ENCODE measurements around the gene CIAO2B.

The CIAO2B gene

DNA sequence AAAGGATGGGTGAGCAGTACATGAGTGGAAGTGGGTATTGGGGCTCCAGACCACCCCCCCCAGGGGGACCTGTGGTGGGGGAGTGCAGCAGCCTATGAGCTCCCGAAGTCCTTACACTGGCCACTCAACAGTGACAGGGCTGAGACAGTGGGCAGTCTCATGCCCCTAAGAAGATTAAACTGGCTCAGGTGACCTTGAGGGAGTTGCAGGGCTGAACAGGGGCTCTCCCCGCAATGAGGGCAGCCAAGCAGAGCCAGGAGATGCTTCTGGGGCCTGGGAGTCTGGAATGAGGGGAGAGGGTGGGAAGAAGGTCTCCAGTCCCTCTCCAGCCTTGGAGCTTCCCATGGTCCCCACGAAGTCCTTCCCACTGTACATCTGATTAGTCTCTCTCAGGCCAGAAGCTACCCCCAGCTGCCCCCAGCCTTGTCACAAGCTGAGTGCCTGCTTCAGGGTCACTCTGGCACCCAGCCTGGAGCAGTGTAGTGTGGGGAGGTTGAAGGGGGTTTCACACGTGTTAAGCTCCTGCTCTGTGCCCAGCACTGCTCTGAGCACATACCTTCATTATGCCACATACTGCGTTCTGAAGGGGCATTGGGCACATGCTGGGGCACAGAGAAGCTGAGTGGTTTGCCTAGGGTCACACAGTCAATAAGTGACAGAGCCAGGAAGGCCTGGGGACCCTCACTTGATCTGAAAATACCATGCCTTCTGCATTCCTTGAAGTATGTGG lies 14.5 kb downstream of the CIAO2B start:
- DNase-seq, result no peak

DNA sequence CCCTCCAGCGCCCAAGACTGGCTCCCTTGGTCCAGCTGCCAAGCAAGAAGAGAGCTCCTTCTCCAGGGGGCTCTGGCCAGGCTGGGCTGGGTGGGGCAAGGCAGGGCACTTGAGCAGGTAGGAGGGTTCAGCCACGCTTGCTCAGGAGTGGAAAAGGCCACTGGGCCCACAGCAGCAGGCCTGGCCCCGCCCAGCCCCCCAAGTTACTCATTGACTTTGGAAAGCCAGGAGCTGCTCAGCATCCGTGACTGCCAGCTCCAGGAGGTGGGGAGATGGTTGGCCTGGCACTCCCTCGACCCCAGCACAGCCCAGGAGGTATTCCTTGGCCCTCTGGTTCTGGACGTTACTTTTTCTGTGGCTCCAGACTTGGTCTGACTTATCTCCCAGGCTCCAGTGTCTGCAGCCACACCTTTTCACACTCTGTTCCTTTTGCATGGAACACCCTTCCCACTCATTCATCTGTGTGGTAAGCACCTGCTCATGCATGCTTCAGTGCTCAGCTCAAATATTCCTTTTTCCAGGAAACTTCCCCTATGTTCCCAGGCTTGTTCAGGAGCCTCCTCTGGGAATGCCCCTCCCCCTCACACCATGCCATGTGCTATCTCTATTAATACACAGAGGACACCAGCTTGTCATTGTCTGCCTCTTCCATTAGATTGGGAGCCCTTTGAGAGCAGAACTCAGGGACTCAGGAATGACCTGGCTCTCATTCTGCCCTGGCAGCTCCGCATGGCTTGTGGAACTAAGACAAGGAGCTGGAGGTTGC lies 15.2 kb downstream of the CIAO2B start, which contains the start of gene CDH16:
TSS of gene CDH16 (minus strand) at position 83 of the 766 bp plus-strand sequence. CDS start 820 bp downstream, outside the sequence.
- no peak for DNase-seq

DNA sequence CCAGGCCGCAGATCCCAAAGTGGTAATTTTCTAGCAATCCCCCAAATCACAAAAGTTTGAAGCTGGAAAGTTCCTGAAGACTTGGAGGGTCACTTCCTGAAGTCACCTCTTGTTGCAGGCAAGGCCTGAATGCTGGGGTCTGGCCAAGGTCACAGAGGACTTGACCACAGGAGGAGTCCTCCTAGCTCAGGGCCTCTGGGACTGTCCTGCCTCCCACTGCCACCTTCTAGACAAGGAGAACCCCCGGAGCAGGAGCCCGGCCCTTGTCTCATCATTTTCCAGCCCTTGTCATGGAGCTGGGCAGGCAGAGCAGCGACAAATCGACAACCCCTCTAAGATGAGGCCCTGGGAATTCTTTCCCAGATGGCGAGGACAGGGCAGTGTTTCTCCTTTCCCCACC lies 15.8 kb downstream of the CIAO2B start:
- DNase-seq, result no peak

DNA sequence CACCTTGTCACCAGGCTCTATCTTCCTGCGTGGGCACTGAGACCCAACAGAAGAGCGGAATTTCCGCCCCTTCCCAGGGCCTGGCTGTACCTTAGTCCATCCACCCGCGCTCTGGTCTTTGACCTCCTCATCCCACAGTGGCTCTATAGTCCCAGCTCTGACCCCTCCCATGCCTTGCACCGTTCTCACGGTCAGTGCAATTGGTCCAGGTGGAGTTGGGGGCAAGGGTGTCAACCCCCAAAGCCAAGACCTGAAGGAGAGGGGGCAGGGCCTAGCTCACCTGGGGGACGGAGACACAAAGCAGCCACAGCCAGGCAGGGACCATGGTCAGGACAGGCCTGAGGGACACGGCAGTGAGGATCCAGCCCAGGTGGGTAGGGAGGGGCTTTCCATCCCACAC lies 16.5 kb downstream of the CIAO2B start:
- no peak for DNase-seq

DNA sequence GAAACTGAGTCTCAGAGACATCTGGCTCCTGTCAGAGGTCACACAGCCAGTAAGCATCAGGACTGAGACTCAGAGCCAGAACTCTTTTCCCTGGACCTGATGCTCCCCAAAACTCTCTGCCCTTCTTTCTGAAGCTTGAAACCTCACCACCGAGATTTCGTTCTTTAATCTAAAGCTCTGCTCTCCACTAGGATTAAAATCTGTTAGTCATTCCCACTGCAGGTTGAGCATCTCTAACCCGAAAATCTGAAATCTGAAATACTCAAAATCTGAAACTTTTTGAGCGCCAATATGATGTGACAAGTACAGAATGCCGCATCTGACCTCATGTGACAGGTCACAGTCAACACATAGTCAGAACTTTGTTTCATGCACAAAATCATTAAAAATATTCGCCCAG lies 17.7 kb downstream of the CIAO2B start:
- no peak for DNase-seq

DNA sequence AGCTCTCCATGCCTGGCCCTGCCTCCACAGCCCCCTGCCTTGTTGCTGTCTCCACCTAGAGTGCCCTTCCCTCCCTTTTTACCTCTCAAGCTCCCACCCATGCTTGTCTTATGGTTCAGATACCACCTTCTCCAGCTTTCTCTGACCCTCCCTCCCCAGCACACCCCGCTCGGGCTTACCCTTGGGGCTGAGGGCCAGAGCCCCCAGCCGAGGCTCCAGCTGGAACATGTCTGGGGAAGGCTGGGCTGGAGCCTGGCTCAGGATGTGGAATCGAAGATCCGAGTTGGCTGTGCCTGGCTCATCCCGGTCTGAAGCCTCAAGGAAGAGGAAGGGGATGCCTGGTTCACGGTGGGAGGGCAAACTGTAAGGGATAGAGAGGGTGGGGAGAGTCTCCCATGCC lies 19.2 kb downstream of the CIAO2B start:
- no peak for DNase-seq

DNA sequence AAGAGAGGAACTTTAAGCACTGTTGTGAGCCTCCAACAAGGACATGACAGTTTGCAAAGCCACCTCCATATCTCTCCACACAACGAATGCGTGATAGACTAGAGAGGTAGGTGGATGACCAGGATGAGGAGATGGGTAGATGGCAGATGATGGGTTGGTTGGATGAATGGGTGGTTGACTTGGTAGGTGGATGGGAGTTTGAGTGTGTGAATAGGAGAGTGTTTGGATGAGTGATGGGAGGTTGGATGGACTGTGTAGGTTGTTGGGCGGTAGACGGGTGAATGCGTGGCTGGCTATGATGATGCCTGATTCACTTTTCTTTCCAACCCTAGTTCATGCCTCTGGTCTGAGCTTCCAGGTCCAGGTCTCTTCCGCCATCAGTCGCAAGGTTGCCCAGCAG lies 19.7 kb downstream of the CIAO2B start:
- no peak for DNase-seq

DNA sequence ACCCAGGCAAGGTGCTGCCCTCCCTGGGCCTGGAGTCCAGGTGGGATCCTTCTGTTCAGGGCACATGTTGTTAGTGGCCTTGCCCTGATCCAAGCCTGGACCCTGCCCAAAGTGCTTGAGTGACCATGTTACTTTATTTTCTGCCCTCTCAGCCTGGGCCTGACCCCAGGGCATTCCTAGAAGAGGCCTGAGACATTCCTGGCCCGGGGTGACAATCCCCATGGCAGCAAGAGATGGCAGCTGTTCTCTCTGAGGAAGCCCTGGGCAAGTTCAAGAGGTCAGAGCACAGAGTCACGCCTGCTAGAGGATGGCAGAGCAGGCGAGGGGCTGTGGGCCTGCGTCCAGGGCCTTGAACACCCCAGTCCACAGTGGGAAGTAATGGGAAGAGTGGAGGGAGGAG lies 20.5 kb downstream of the CIAO2B start:
- no peak for DNase-seq

DNA sequence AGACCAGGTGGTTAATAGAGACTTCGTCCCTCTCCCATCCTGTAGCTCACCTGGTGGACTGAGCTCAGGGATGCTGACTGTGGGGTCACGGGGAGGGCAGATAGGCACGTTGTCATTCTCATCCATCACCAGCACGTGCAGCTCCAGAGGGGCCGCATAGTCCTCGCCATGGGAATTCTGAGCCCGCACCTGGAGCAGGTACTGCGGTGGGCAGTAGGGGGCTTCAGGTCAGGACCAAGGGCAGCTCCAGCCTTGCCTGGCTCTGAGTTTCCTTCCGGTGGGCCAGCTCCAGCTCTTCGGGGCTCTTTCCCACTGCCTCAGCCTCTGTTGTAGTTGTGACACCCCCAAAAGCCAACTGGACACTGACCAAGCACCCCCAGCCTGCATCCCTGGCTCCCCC lies 21.1 kb downstream of the CIAO2B start:
- no peak for DNase-seq

DNA sequence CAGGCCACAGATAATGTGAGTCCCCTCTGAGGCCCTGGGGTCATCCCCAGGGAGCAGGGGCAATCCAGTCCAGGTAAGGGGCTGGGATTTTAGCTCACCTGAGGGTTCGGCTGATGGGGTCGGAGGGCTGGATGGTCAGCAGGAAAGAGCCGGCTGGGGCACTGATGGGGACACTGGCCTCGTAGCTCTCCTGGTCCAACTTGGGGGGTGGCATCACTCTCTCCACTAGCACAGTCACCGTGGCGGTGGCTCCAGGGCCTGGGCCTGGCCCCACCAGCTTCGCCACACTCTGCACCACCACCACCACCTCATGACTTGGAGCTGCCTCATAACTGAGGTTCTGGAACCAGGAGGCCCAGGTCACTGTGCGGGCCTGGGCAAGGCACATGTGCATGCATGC lies 22.4 kb downstream of the CIAO2B start:
- no peak for DNase-seq

DNA sequence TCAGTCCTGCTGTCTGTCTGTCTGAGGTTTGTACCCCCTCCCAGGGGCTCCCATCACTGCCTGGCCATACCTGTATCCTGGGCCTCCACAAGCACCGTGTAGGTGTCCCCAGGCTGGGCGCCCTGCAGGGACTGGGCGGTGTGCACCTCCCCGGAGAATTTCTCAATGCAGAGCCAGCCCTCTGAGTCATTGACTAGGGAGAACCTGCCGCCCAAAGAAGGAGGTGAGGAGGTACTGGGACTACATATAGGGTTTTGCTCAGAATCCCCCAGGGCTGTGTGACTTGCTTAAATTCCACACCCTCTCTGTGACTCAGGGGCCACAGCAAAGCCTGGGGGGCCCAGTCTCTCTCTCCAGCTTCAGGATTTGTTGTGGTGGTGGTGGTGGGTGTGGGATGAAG lies 23.1 kb downstream of the CIAO2B start:
- DNase-seq, result no peak

DNA sequence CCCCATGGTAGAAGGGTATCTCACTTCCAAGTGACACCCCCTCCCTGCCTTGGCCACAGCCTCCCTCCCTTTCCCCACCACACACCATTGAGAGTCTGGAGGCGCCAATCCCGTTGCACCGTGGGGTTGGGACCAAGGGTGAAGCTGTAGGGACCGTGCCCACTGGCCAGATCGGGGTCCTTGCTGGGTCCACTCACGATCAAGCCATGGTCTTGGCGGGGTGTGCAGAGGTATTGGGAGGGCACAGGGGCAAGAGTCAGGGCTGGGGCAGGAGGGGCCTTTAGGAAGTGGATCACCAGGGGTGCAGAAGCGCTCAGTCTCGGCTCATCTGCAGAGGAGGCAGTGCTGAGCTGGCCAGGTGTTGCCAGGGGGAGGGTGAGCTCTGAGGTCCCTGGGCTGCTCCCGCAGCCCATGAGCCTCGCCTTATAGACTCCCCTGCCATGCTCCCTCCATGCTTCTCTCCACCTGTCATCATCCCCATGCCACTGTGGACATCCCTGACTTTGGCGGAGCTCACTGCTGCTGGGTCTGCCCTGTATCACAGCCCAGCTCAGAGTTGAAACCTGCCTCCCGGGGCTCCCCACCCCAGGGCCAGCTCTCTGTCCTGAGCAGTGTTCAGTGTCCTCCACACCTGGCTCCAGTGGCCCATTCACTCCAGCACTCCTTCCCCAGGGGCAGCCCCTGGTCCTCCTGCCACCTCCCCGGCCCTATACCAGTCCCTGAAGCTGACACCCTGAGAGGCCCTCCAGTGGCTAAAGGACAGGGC lies 23.8 kb downstream of the CIAO2B start:
- DNase-seq, result no peak

DNA sequence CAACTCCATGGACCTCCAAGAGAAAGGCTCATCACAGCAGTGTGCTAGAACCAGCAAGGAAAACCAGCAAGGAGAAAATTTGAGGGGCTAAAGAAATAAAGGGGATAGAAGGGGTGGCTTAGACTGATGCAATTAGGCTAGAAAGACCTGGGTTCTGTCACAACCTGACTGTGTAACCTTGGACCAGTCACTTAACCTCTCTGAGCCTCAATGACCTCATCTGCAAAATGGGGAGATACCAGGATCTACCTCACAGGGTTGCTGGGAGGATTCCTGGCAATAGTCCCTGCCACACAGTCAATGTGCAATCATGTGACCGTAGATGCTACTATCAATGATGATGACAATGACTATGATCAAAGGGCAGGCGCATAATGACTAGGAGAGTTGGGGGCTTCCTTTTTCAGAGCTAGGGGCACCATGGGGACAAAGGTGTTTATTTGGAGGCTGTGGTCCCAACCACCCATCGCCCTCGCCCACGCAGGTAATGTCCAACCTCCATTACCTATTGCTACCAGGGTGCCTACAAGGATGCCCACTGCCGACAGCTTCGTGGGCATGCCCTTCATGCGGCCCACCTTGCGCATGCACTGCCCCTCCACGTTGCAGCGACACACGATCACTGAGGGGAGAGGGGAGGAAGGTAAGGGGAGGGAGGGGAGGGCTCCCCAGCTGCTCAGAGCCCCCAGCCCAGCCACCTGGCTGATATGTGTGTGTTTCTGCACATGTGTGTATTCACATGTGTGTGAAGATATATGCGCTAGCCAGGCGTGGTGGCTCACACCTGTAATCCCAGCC lies 25.2 kb downstream of the CIAO2B start:
- no peak for DNase-seq

DNA sequence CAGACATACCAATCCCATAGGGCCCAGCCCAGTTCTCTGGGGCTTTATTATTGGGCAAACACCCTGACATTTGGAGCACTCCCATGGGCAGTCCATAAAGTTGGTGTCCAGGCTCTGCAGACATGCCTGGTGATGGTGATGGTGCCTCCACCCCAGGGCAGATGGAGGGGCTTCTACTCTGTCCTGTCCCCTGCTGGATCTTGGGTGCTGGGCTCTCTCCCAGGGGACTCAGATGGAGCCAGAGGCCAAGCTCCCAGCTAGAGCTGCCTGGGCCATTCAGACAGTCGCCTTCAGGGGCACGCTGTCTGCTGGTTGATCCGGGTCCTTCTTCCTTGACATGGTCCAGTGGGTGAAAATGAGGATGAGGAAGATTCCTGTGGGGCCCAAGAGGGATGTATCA lies 26.1 kb downstream of the CIAO2B start:
- no peak for DNase-seq

DNA sequence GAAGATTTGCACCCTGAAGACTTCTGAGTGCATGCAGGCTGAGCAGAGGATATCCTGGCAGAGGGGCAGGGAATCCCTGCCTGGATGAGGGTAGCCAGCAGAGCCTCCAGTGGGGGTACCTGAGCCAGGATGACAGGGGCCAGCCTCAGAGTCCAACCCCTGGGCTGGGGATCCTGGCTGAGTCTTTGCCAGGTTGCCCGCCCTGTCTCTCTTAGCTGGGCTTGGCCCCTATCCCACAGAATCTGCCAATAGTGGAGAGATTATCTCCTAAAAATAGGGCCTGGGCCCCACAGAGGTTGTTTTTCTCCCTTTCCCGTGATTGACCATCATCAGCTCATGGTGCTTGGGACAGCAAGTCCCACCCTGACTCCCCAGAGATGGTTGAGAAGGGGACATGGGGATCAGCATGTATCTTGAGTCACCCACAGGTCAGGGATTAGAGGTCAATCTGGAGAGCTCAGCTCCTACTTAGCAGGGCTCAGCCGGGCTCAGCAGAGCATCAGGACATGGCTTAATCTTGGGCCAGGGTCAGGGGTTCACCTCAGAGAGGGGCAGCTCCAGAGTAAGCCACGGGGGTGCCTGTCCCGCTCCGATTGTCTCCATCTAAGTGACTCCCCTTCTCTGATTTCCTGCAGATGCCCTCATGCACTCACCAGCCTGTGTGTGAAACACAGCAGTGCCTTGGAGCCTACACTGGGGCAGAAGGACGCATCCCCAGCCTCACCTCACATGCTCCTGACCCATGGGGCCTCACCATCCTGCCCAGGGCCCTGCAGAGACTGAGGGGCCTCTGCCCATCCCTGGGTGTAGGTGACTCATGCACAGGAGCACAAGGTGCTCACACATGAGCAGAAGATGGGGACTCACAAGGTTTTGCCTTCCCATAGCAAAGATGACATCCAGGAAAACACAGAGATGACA lies 27.0 kb downstream of the CIAO2B start:
- DNase-seq, result no peak

DNA sequence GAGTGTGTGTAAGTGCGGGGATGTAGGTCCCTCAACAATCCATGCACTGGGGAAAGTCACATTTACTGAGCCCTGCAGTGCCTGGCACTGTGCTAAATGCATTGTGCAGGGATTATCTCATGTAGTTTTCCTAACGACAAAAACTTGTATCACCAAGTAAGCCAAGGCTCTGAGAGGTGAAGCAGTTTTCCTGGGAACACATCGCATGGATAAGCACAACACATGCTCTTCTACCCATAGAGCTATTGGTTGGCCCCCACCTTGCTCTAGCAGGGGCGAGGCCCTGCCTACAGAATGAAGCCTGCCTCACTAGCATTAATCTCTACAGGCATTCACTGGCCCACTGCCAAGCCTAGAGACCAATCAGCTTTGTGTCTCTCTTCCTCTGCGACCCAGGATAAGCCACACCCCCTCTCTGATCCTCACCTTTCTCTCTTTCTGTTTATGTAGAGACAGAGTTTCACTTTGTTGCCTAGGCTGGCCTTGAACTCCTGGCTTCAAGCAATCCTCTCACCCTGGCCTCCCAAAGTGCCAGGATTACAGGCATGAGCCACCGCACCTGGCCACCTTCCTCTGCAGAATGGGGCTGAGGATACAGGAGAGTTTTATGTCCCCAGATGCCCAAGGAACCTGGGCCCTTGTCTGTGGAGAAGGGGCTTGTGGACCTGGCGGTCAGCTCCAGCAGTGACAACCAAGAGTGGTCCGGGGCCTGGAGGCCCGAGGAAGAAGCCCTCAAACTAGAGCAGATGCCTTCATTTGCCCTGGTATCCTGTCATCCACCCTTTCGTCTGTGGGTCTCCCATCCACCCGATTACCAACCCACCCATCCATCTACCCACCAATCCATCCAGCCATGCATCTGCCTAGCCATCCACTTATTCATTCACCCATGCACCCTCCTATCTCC lies 28.3 kb downstream of the CIAO2B start:
- DNase-seq, result no peak

DNA sequence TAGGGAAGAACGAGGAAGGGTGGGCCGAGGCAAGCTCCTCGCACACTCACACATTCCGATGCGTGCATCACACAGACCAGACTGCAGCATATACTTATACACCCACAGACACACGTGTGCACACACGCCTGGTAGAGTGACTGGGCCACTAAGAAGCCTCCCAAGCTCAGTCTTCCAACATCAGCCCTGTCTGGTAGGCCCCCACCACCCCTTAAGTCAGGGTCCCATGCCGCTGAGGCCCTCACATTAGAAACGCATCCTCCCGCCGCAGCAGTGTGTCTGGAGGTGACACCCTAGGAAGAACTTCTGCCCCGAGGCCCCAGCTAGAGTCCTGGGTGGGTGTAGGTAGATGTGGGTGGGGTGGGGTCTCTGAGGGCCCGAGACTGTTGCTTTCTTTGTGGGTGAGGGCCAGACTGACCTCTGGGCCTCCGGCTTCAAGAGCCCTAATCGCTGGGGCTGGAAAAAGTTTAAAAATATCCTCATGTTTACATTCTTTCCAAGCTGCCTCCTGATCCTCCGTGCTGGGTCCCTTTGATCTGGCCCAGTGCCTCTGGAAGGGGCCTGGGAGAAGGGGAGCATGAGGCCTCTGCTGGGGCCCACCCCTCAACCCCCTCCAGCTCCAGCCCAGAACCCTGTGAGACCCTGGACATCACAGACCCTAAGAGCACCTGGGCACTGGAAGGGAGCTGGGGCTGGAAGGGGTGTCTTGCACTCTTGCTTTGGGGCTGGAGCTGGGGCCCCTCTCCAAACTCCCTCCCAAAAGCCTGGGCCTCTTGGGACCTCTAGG lies 29.2 kb downstream of the CIAO2B start:
- DNase-seq, result no peak

DNA sequence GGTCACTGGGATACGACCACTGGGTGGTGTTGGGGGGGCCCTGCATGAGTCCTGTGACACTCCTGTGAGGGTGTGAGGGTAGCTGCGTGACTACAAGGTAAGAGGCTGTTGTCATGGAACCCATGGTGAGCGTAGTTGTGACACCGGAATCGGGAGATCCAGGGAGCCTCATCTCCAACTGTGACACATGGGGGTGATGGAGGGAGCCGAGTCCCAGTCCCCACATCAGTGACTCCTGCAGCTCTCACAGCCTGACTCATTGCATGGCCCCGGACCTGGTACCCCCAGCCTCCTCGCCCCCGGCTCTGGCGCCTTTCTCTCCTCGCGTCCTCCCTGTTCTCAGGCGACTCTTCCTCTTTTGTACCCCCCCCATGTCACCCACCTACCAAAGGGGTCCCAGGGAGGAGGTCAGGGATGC lies 29.8 kb downstream of the CIAO2B start:
- no peak for DNase-seq

Measured in fibroblast of skin of scalp (primary cell).